Stimulated activated CD4-positive, alpha-beta T cell treated with anti-CD3 and anti-CD28 coated beads, Interleukin-2, amount 100 ng/mL, for 4 hours (primary cell): ENCODE results near the gene CCL27.
A peak's percentile ranks its signal among the peaks of the same experiment; 100 is the strongest.

Experiments
- DNase-seq: peaks from one replicate; pipeline ENCODE4 v3.0.0-alpha.2; 2020; ENCODE audit warnings: low read depth

The CCL27 gene

GRCh38 chr9:34627716-34628655, 34.5 kb downstream of the CCL27 start:
- no peak for DNase-seq

- no peak for DNase-seq
Observed at GRCh38 chr9:34625186-34625486, 37.3 kb downstream of the CCL27 start.

- DNase-seq, result no peak
Observed at GRCh38 chr9:34624475-34625185, 37.8 kb downstream of the CCL27 start.

GRCh38 chr9:34623374-34624235, 38.9 kb downstream of the CCL27 start:
- no peak for DNase-seq

- DNase-seq, result peak; percentile 85
Observed at GRCh38 chr9:34620061-34620994, 42.1 kb downstream of the CCL27 start, which contains the start of gene DCTN3. Gene DCTN3 (minus strand): TSS chr9:34620495. CDS start chr9:34620464, 31 bp downstream.

- DNase-seq, result no peak
Observed at GRCh38 chr9:34615132-34615531, 47.3 kb downstream of the CCL27 start.

- DNase-seq, result peak; percentile 54
Observed at GRCh38 chr9:34612788-34613390, 49.6 kb downstream of the CCL27 start.
